Endothelial cell (in vitro differentiated cells): ENCODE results near the gene C11orf68. TPM values are rescaled to one million over a fixed set of nuclear protein-coding genes. Genes with fewer than 3 reads are reported as not detected.
A peak's percentile ranks its signal among the peaks of the same experiment; 100 is the strongest.

Experiments used
- DNase-seq: peaks from one replicate; pipeline ENCODE4 v3.0.0; 2021; ENCODE audit warnings: low spot score
- H3K27ac Mint-ChIP-seq: one replicate; pipeline ENCODE4 v1.8.0; 2021; ENCODE audit warnings: mixed read lengths, inconsistent platforms; ENCODE audit not compliant: unreplicated experiment
- H3K27me3 Mint-ChIP-seq: one replicate; pipeline ENCODE4 v1.8.0; 2021; ENCODE audit warnings: mild to moderate bottlenecking, moderate library complexity, mixed read lengths, inconsistent platforms; ENCODE audit not compliant: unreplicated experiment
- H3K36me3 Mint-ChIP-seq: one replicate; pipeline ENCODE4 v1.8.0; 2021; ENCODE audit warnings: mild to moderate bottlenecking, low read depth, mixed read lengths, inconsistent platforms; ENCODE audit not compliant: unreplicated experiment
- H3K4me1 Mint-ChIP-seq: one replicate; pipeline ENCODE4 v1.8.0; 2021; ENCODE audit warnings: mild to moderate bottlenecking, mixed read lengths, inconsistent platforms; ENCODE audit not compliant: unreplicated experiment
- H3K4me3 Mint-ChIP-seq: one replicate; pipeline ENCODE4 v1.8.0; 2021; ENCODE audit warnings: mild to moderate bottlenecking, mixed read lengths, inconsistent platforms; ENCODE audit not compliant: unreplicated experiment
- H3K9me3 Mint-ChIP-seq: one replicate; pipeline ENCODE4 v1.8.0; 2021; ENCODE audit warnings: mixed read lengths, inconsistent platforms; ENCODE audit not compliant: unreplicated experiment
- total RNA-seq: library from RNA; stranded (reverse); fragmentation: NEBNext Ultra II Directional; extraction: Animal tissue kit (Norgen Biotek cat#: 25700); gene quantifications from one replicate; pipeline ENCODE4 v1.2.1, GENCODE V29; 2021; ENCODE audit not compliant: unreplicated experiment
- TF ChIP-seq, protein P1 (sequence below): fragments of 200-600 bp; sonication (generic); IDR thresholded peaks from one replicate; pipeline ENCODE4 v1.5.0; 2021; ENCODE audit warnings: antibody characterized with exemption; ENCODE audit not compliant: unreplicated experiment

C11orf68 gene
- total RNA-seq, 1 donor from 2014 or later, result 31.1 TPM

DNA sequence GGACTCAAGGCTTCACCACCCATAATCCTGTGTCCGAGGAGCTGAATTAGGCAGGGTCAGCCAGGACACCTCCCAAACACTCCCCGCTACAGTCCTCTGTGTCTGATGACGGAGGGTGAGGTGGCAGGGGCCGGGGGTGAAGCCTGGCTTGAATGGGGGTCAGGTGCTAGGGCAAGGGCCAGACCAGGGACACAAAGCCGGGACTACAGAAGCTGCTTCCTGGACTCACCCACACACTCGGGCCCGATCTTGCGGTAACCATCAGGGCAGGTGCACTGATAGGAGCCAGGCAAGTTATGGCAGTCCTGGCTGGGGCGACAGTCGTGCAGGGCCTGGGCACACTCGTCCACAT, 48.6 kb downstream of the C11orf68 start:
- peak overlapping the region; percentile 85 for H3K4me3 Mint-ChIP-seq
- peak overlapping the region; percentile 80 for H3K27ac Mint-ChIP-seq

DNA sequence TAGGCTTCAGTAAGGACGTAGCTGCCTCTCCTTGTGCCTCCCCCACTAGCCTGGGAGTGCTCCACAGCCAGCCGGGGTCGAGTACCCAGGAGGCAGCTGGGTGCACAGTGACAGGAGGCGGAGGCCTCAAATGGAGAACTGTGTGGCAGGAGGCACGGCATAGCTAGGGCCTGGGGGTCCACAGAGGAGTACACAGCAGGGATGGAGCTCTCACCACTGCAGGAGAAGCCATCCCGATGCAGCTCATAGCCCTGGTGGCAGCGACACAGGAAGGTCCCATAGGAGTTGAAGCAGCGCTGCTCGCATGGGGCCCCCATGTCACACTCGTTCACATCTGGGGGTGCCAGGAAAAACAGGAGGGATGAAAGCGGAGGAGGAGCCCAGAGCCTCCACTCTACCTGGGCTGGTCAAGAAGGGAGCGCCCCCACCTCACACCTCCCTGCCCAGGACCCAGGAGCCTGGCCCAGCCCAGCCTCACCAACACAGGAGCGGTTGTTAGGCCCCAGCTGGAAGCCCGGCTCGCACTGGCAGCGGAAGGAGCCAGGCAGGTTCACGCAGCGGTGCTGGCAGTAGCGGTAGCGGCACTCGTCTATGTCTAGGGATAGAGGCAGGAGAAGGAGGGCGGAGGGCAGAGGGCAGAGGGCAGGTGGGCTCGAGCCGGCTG, 49.1 kb downstream of the C11orf68 start:
- Mint-ChIP-seq H3K36me3 (peaks cover 24% of the 10 kb centered on the region), H3K27me3 (peaks cover 27% of the 10 kb centered on the region), H3K9me3 (no peaks in the 10 kb centered on the region), H3K4me1 (peaks cover 43% of the 10 kb centered on the region), H3K27ac (no peak overlapping the region), H3K4me3 (peak overlapping the region; percentile 85)
- DNase-seq, result no peak
- TF ChIP-seq, protein P1, sequence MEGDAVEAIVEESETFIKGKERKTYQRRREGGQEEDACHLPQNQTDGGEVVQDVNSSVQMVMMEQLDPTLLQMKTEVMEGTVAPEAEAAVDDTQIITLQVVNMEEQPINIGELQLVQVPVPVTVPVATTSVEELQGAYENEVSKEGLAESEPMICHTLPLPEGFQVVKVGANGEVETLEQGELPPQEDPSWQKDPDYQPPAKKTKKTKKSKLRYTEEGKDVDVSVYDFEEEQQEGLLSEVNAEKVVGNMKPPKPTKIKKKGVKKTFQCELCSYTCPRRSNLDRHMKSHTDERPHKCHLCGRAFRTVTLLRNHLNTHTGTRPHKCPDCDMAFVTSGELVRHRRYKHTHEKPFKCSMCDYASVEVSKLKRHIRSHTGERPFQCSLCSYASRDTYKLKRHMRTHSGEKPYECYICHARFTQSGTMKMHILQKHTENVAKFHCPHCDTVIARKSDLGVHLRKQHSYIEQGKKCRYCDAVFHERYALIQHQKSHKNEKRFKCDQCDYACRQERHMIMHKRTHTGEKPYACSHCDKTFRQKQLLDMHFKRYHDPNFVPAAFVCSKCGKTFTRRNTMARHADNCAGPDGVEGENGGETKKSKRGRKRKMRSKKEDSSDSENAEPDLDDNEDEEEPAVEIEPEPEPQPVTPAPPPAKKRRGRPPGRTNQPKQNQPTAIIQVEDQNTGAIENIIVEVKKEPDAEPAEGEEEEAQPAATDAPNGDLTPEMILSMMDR, result no peak

More for the DNA sequence above, 48.6 kb downstream of the C11orf68 start:
- Mint-ChIP-seq H3K36me3 (peaks cover 20% of the 10 kb centered on the region), H3K9me3 (no peaks in the 10 kb centered on the region), H3K4me1 (peaks cover 43% of the 10 kb centered on the region), H3K27me3 (peaks cover 27% of the 10 kb centered on the region)
- no peak for DNase-seq
- TF ChIP-seq, protein P1, result no peak

DNA sequence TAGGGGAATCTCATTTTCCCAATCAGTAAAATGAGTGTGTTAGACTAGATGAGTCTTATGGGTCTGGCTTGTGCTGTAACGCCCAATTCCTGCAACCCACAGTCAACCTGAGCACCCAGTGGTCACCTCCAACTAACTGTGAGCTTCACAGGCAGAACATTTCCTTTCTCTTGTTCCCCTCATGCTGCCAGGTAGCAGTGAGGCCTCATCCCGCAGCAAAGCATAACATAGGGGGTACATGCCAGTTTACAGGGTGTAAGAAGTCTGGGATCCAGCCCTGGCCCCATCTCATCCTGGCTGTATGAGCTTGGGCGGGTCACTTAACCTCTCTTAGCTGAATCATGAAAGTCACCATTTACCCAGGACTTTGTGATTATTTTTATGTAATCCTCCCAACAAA, 50.0 kb downstream of the C11orf68 start:
- H3K4me1 Mint-ChIP-seq, result peaks cover 43% of the 10 kb centered on the region
- DNase-seq, result no peak
- H3K36me3 Mint-ChIP-seq, result peaks cover 28% of the 10 kb centered on the region
- H3K9me3 Mint-ChIP-seq, result no peaks in the 10 kb centered on the region
- H3K27me3 Mint-ChIP-seq, result peaks cover 26% of the 10 kb centered on the region
- no peak overlapping the region for H3K27ac Mint-ChIP-seq
- TF ChIP-seq, protein P1, result no peak
- peak overlapping the region; percentile 69 for H3K4me3 Mint-ChIP-seq

DNA sequence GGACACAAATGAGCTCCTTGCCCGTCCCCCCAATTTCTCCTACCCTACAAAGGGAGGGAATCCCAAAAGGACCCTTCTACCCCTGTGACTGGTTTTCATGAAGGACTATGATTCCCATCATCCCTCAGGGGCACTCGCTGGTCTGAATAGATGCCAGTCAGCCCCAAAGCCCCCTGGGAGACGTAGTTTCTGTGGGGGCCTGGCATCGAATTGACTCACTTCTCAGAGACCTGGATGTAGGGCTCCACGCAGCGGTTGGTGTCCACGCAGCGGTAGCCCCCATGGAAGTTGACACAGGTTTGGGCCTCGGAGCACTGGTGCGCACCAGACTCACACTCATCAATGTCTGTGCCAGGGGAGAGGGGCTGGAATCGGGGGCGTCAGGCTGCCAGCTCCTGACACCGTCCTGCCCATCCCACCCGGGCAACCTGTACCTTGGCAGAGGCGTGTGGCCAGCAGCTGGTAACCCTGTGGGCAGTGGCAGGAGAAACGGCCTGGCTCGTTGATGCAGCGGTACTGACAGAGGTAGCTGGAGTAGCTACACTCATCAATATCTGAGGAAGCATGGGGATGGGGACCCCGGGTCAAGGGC, 50.7 kb downstream of the C11orf68 start:
- peaks cover 43% of the 10 kb centered on the region for H3K4me1 Mint-ChIP-seq
- no peak overlapping the region for H3K27ac Mint-ChIP-seq
- TF ChIP-seq, protein P1, result no peak
- peaks cover 25% of the 10 kb centered on the region for H3K27me3 Mint-ChIP-seq
- no peak for DNase-seq
- no peaks in the 10 kb centered on the region for H3K9me3 Mint-ChIP-seq
- H3K4me3 Mint-ChIP-seq, result no peak overlapping the region
- peaks cover 27% of the 10 kb centered on the region for H3K36me3 Mint-ChIP-seq
